Glutamatergic neuron (in vitro differentiated cells): ENCODE data around the gene KCNMB2. TPM values are rescaled to one million over a fixed set of nuclear protein-coding genes. Genes with fewer than 3 reads are reported as not detected.

ENCODE experiments used
- DNase-seq: peaks from one replicate; pipeline ENCODE4 v3.0.0; 2022
- H3K27ac Mint-ChIP-seq: one replicate; pipeline ENCODE4 v1.8.0; 2020; ENCODE audit warnings: mild to moderate bottlenecking, mixed read lengths, inconsistent platforms; ENCODE audit not compliant: unreplicated experiment
- H3K27me3 Mint-ChIP-seq: one replicate; pipeline ENCODE4 v1.8.0; 2020; ENCODE audit warnings: mild to moderate bottlenecking, moderate library complexity, mixed read lengths, inconsistent platforms; ENCODE audit not compliant: unreplicated experiment
- H3K36me3 Mint-ChIP-seq: one replicate; pipeline ENCODE4 v1.8.0; 2020; ENCODE audit warnings: mild to moderate bottlenecking, mixed read lengths, inconsistent platforms; ENCODE audit not compliant: unreplicated experiment
- H3K4me1 Mint-ChIP-seq: one replicate; pipeline ENCODE4 v1.8.0; 2020; ENCODE audit warnings: mild to moderate bottlenecking, low read depth, mixed read lengths, inconsistent platforms; ENCODE audit not compliant: unreplicated experiment
- H3K4me3 Mint-ChIP-seq: one replicate; pipeline ENCODE4 v1.8.0; 2020; ENCODE audit warnings: mild to moderate bottlenecking, mixed read lengths, inconsistent platforms; ENCODE audit not compliant: unreplicated experiment
- H3K9me3 Mint-ChIP-seq: one replicate; pipeline ENCODE4 v1.8.0; 2020; ENCODE audit warnings: mild to moderate bottlenecking, moderate library complexity, mixed read lengths, inconsistent platforms; ENCODE audit not compliant: unreplicated experiment
- CTCF ChIP-seq: fragments of 200-600 bp; sonication (generic); IDR thresholded peaks from one replicate; pipeline ENCODE4 v1.5.0; 2021; ENCODE audit not compliant: partially characterized antibody, unreplicated experiment
- total RNA-seq: library from RNA; stranded (reverse); fragmentation: NEBNext Ultra II Directional; extraction: Animal tissue kit (Norgen Biotek cat#: 25700); gene quantifications from one replicate; pipeline ENCODE4 v1.2.1, GENCODE V29; 2021; ENCODE audit not compliant: unreplicated experiment

The KCNMB2 gene
- total RNA-seq, 1 donor from 2014 or later, result 0.47 TPM

DNA sequence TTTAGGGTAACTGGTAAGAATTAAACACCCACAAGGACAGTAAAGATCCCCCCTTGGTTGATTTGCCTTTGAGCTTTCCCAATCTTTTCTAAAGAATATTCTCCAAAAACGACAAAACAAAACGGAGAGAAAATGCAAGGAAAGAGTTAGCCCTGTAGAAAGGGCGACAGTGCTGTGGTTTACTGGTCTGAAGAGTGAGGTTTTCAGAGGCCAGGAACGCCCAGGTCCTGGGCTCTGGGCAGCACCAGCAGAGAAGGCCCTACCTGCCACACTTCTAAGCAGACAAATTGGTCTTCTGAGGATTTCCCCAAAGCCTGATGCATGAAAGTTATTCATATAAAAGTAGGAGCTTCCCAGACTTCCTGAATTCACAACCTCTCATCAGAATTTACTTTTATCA, 119.3 kb downstream of the KCNMB2 start:
- Mint-ChIP-seq H3K27ac (no peak overlapping the region), H3K9me3 (peaks cover 2% of the 10 kb centered on the region), H3K4me1 (no peaks in the 10 kb centered on the region), H3K4me3 (no peak overlapping the region), H3K36me3 (peaks cover 9% of the 10 kb centered on the region), H3K27me3 (no peaks in the 10 kb centered on the region)
- no peak for DNase-seq
- TF ChIP-seq CTCF, result no peak

- H3K36me3 Mint-ChIP-seq, result peaks cover 3% of the 10 kb centered on the region
- H3K27ac Mint-ChIP-seq, result no peak overlapping the region
- no peaks in the 10 kb centered on the region for H3K9me3 Mint-ChIP-seq
- no peak overlapping the region for H3K4me3 Mint-ChIP-seq
- DNase-seq, result no peak
- TF ChIP-seq CTCF, result no peak
- no peaks in the 10 kb centered on the region for H3K4me1 Mint-ChIP-seq
- H3K27me3 Mint-ChIP-seq, result no peaks in the 10 kb centered on the region
Measured at GRCh38 chr3:178658694-178659325, 122.6 kb downstream of the KCNMB2 start.

DNA sequence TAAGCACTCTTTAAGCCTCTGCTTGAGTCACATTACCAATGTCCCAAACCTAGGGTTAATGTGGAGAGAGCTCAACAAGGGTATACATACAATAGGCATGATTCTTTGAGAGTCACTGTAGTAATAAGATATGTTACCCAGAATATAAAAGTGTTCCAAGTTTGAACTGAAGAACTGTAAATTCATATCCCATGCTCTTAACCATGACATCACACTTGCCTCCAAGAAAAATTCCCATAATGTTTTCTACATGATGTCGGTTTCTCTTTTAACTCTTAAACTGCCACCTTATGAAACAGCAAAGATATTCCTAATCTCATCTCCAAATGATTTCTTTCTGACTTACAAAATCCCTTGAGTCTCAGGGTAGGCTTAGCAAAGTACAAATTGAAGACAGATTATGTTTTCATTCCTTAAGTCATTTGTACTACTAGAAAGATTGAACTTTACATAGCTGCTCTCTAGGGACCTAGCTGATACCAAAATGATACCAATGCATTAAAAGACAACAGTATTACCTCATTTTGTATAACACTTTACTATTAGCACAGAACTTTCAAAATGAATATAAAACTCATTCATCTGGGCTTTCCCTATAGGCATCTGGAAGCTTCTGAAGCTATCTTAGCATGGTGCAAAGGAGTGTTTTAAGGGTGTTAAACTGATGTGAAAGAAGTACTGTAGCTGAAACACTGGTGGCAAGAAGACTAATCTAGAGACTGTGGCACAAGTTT, 127.1 kb downstream of the KCNMB2 start:
- no peak for TF ChIP-seq CTCF
- no peak for DNase-seq
- Mint-ChIP-seq H3K27ac (no peak overlapping the region), H3K4me3 (no peak overlapping the region), H3K36me3 (no peaks in the 10 kb centered on the region), H3K9me3 (no peaks in the 10 kb centered on the region), H3K4me1 (no peaks in the 10 kb centered on the region), H3K27me3 (no peaks in the 10 kb centered on the region)

GRCh38 chr3:178665747-178666146, 129.5 kb downstream of the KCNMB2 start:
- Mint-ChIP-seq H3K27me3 (no peaks in the 10 kb centered on the region), H3K9me3 (no peaks in the 10 kb centered on the region), H3K4me3 (no peak overlapping the region), H3K4me1 (peaks cover 14% of the 10 kb centered on the region), H3K27ac (no peak overlapping the region), H3K36me3 (no peaks in the 10 kb centered on the region)
- no peak for TF ChIP-seq CTCF
- no peak for DNase-seq

GRCh38 chr3:178669022-178669601, 132.9 kb downstream of the KCNMB2 start:
- peaks cover 4% of the 10 kb centered on the region for H3K27me3 Mint-ChIP-seq
- H3K36me3 Mint-ChIP-seq, result no peaks in the 10 kb centered on the region
- H3K4me3 Mint-ChIP-seq, result no peak overlapping the region
- TF ChIP-seq CTCF, result no peak
- H3K27ac Mint-ChIP-seq, result no peak overlapping the region
- H3K9me3 Mint-ChIP-seq, result peaks cover 5% of the 10 kb centered on the region
- H3K4me1 Mint-ChIP-seq, result peaks cover 21% of the 10 kb centered on the region
- DNase-seq, result no peak
